T-helper 1 cell (primary cell): ENCODE data around the gene NUBP2.

ENCODE experiments used
- DNase-seq, 5 donors: peaks; one replicate each; pipeline ENCODE4 v3.0.0-alpha.2; 2012 to 2020

NUBP2 gene

DNA sequence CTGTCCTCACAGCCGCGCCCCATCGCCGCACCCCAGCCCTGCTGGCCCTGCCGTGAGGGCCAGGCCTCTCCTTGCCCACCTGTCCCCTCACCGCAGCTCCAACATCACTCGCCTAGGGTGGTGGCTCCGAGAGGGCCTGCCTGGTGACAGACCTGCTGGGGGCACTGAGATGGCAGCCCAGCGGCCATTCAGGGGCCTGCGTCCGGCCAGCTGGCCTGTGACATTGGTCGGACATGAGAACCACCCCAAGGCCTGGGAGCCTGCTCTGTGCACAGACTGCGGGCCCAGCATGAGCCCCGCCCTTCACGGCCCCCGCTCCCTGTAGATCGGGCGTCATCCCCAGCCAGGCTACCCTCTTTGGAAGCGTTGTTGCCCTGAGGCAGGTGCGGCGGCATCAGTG is 23.2 kb upstream of the NUBP2 start:
- DNase-seq, result no peak

DNA sequence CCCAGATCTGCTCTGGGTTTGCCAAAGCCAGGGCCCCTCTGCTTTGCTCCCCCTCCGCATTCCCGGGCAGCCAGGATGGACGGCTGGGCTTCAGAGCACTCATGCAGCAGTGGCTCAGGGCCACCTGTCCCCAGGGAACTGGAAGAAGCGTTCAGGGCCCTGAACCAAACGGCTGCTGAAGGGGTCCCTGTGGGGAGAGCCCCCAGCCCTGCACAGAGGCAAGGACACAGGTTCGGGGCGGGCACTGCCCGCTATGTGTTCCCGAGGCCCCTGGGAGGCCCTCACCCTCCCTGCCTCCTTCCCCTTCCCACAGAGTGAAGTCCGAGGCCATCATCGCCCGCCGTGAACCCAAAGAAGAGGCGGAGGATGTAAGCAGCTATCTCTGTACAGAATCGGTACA is 21.8 kb upstream of the NUBP2 start:
- no peak for DNase-seq

DNA sequence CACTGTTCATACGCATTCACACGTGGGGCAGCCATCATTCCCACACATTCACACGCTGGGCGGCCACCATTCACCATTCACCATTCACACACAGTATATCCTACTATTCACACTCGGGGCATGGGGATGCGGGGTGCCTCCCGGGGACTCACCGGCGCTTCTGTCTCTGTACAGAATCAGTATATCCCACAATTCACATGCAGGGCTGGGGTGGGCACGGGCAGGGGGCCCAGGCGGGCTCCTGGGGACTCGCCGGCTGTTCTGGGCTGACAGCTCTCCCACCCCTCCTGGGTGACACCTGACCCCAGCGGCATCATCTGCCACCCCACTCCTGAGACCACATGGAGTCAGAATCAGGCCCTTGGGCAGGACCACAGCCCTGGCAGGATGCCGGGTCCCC is 21.0 kb upstream of the NUBP2 start:
- no peak for DNase-seq

DNA sequence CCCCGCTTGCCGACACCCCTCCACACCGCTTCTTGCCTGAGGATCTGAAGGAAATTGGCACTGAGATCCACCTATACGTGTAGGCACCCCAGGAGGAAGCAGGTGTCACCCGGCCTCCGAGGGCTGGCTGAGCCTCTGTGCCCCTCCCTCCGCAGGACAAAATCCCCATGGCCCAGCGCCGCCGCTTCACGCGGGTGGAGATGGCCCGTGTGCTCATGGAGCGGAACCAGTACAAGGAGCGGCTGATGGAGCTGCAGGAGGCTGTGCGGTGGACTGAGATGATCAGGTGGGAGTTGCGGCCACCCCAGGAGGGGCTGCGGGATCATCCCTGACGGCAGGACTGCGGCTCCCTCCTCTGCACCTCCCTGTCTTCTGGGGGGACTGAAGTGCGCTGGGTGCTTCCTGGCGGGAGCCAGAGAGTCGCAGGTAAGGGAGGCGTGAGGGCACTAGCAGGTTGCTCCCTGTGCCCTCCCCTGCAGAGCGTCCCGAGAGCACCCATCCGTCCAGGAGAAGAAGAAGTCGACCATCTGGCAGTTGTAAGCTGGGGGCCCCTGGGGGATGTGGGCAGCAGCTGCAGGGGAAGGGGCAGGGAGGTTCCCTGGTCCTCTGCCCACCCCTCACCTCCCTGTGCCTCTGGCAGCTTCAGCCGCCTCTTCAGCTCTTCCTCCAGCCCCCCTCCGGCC is 20.4 kb upstream of the NUBP2 start:
- no peak for DNase-seq

DNA sequence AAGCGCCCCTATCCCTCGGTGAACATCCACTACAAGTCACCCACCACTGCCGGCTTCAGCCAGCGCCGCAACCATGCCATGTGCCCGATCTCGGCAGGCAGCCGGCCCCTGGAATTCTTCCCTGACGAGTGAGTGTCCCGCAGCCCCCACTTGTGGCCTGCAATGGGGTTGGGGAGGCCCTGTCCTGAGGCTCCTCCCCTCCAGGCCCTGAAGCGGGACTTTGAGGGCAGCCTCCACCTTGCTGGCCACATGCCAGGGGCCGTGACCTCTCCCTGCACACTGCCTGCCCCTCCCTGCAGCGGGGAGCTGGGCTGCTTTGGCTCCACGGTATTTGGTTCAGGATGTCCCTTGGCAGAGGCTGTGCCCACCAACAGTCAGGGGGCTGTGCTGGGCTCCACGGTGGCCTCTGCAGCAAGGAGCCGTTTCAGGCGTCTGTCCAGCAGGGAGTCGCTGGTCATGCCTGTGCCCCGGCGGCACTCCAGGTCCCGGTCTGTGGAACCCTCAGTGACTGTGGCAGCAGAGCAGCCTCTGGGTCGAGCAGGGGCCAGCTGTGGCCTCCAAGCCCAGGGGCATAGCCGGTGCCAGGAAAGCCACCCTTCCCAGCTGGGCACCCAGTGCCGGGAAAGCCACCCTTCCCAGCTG is 19.8 kb upstream of the NUBP2 start:
- no peak for DNase-seq

DNA sequence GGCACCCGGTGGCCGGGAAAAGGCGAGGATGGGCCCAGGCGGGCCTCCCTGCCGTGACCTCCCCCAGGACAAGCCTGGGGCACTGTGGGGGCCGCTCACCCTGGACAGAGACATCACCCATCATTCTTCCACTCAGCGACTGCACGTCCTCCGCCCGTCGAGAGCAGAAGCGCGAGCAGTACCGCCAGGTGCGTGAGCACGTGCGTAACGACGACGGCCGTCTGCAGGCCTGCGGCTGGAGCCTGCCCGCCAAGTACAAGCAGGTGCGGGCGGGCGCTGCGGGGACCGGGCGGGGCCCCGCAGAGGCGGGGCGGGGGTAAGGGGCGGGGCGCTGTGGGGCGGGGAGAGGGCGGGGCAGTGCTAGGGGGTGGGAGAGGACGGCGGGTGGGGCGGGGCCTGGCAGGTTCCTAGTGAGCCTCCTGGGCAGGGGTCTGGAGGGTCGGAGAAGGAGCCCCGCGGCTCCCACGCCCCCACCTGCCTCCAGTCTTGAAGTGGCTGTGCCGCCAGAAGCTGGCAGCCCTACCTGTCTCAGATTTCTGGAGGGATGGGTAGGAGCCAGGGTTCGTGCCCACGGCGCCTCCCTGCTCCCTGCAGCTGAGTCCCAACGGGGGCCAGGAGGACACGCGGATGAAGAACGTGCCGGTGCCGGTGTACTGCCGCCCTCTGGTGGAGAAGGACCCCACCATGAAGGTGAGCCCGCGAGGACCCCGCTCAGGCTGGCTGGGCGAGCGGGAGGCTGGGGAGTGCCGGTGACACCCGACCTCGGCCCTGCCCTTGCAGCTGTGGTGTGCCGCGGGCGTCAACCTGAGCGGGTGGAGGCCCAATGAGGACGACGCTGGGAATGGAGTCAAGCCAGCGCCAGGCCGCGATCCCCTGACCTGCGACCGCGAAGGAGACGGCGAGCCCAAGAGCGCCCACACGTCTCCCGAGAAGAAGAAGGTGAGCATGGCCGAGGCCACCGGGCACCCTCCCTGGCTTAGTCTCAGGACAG is 18.9 kb upstream of the NUBP2 start:
- no peak for DNase-seq

DNA sequence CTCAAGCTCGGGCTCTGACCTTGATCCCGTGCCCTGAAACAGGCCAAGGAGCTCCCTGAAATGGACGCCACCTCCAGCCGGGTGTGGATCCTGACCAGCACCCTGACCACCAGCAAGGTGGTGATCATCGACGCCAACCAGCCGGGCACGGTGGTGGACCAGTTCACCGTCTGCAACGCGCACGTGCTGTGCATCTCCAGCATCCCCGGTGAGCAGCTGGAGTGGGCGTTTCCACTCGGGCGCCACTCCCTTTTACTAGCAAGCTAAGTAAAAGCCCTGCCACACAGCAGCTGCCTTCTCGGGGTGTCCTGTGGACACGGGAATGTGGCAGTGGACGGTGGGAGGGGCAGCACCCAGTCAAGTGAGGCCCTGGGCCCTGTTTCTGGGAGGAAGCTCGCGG is 17.8 kb upstream of the NUBP2 start:
- DNase-seq, result no peak

DNA sequence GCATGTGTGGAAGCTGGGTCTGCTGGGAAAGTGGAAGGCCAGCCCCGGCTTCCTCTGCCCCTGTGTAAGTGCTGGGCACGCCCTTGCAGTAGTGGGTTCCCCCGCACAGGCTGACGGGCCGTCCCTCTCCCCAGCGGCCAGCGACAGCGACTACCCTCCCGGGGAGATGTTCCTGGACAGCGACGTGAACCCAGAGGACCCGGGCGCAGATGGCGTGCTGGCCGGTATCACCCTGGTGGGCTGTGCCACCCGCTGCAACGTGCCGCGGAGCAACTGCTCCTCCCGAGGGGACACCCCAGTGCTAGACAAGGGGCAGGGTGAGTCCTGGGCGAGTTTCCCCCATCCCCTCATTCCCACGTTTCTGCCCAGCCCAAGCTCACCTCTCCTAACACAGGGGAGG is 16.9 kb upstream of the NUBP2 start:
- no peak for DNase-seq

DNA sequence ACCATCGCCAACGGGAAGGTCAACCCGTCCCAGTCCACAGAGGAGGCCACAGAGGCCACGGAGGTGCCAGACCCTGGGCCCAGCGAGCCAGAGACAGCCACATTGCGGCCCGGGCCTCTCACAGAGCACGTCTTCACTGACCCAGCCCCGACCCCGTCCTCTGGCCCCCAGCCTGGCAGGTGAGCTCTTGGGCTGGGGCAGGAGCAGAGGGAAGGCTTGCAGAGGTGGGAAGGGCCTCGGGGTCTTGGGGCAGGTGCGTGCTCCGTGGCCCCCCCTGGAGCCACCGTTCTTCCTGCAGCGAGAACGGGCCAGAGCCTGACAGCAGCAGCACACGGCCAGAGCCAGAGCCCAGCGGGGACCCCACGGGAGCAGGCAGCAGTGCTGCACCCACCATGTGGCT is 16.5 kb upstream of the NUBP2 start:
- no peak for DNase-seq

DNA sequence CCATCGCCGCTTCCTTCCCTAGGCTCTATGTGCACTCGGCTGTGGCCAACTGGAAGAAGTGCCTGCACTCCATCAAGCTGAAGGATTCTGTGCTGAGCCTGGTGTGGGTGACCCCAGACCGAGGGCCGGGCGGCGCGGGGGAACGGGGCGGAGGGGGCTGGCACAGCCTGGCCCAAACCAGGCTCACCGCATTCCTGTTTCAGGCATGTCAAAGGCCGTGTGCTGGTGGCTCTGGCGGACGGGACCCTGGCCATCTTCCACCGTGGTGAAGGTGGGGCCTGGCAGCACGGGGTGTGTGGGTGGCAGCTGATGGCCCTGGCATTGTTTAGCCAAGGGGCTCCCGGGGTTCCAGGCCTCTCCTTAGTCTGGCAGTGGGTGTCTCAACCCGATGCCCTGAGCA is 16.1 kb upstream of the NUBP2 start:
- no peak for DNase-seq

DNA sequence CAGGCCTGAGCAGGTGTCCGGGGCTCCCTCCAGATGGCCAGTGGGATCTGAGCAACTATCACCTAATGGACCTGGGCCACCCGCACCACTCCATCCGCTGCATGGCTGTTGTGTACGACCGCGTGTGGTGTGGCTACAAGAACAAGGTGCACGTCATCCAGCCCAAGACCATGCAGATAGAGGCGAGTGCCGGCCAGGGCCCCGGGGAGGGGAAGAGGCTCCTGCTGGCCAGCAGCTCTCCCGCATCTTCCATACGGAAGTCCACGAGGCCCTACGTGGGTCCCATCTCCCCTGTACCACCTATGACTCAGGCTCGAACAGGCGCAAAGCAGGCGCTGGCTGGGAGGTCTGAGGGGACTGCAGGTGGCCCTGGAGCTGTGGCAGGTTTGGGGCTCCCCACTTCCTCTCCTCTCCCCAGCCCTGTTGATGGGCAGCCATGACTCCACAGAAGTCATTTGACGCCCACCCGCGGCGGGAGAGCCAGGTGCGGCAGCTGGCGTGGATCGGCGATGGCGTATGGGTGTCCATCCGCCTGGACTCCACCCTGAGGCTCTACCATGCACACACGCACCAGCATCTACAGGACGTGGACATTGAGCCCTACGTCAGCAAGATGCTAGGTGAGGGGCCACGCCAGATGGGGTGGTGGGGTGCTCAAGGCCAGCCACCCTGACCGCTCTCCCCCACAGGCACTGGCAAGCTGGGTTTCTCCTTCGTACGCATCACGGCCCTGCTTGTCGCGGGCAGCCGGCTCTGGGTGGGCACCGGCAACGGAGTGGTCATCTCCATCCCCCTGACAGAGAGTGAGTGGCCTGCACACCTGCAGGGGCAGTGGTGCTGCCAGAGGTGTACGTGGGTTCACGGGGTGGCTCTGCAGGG is 15.4 kb upstream of the NUBP2 start:
- no peak for DNase-seq

DNA sequence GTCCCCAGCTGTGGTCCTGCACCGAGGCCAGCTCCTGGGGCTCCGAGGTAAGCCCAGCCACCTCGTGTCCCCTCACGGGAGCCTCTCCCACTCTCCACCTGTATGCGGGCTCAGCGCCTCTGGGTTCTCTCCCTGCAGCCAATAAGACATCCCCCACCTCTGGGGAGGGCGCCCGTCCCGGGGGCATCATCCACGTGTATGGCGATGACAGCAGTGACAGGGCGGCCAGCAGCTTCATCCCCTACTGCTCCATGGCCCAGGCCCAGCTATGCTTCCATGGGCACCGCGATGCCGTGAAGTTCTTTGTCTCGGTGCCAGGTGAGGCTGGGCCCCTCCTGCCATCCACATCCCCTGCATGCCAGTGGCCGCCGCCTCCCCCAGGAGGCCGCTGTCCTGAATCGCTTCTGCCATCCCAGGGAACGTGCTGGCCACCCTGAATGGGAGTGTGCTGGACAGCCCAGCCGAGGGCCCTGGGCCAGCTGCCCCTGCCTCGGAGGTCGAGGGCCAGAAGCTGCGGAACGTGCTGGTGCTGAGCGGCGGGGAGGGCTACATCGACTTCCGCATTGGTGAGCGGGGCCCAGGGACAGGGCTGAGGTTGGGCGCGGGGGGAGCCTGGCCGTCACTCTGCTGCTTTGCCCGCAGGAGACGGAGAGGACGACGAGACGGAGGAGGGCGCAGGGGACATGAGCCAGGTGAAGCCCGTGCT is 14.5 kb upstream of the NUBP2 start:
- no peak for DNase-seq

DNA sequence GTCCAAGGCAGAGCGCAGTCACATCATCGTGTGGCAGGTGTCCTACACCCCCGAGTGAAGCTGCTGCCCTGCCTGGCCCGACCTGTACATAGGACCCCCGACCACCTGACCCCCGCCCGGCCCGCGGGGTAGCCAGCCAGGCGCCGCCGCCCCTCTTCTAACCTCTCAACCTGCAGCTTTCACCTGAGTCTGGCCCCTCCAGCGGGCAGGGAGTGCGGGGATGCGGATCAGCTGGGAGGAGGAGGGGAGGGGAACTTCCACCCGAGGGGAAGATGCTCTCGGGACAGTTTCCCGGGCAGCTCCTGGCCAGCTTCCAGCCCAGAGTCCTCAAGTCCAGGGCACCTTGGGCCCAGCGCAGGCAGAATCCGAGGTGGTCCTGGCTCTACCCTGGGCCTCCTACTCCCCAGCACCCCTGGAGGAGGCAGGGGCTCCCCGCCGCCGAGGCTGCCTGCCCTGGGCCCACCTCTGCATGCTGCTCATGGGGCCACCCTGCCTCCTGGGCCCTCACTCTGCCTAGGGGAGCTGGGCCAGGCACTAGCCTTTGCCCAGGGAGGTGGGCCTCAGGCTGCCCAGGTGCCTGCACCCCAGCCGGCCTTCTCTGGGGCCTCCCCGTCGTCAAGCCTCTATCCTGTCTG is 13.9 kb upstream of the NUBP2 start:
- DNase-seq, result no peak

DNA sequence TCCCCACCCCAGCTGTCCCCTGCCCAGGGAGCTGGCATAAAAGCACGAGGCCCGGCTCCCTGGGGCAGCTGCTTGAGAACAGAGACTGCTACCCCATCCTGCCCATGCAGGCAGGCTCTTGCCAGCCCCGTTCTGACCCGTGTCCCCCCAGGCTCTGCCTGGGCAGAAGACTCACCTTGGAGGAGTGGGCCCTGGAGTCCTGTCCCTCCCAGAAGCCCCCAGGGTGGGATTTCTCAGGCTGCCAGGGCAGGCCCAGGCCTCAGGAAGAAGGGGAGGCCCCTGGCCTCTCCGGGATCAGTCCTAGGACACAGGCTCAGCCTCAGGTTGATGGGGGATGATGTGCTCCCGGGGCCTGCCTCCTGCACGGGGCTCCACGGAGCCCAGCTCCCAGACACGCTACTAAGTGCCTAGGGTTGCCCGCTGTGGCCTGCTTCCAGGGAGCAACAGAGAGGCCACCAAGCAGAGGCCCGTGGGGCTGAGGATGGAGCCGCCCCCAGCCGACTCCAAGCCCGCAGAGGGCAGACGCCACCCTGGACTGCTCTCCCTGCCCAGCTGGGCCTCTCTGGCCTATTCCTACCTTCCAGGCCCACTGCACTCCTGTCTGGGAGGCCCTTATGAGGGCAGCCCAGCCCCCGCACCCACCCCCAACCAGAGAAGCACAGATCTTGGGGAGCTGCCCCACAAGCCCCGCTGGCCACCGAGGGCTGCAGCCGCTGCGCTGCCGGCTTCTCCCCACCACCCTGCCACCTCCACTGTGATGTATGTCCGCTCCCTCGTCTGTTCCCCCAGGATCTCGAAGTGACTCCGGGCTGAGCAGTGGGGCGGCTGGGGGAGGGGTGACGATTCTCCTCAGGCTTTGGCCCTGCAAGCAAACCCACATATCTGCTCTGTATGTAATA is 13.1 kb upstream of the NUBP2 start:
- no peak for DNase-seq

DNA sequence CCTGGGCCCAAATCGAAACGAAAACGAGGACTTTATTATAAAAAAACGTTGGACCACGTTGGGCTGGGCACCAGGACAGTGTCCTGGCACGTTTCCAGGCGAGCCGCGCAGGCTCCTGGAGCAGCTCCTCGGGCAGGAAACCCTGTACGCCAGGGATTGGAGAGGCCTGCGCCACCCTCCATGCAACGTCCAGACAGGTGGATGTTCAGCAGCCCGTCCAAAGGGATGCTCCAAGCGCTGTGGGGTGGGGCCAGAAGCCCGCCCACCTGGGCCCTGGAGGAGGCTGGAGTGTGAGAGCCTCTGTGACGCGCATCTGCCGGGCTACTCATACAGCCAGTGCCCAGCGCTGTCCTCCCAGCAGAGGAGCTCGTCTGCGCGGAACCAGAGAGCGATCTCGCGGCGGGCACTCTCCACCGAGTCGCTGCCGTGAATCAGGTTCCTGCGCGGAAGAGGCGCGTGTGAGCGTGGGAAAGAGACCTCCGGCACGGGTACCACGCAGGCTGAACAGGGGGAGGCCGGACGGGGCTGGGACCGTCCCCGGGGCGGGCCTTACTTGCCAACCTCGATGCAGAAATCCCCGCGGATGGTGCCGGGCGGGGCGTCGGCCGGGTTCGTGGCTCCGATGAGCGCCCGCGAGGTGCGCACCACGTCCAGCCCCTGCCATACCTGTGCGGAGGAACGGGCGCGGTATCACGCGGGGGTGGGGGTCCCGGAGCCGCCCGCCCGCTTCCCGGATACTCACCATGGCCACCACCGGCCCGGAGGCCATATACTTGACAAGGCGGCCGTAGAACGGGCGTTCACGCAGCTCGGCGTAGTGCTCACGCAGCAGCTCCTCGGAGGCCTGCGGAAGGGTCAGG is 12.2 kb upstream of the NUBP2 start:
- DNase-seq, result peak in 3 of 5 donors; percentile 24 to 53 (median 31)

DNA sequence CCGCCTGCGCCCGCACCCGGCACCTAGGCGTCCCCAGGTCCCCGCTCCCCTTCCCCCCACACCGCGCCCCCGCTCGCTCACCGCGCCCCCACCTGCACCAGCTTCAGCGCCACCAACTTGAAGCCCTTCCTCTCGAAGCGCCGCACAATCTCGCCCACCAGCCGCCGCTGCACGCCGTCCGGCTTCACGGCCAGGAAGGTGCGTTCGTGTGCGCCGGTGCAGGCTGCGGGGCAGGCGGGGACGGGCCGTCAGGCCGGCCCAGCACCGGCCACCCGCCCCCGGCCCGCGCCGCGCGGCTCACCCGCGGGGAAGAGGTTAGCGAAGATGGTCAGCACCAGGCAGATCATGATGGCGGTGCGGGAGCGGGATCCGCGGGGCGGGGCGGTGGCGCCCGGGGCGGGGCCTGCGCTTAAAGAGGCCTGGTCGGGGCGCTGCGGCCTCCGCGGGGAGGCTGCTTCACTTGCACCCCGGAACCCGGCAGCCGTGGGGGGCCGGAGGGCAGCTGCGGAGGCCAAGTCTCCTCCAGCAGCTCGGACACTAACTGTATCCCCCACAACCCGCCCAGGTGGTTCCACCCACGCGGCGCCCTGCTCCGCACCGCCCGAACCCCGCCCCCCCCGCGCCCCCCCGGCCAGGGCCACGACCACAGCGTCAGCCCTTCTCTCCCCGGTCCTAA is 11.4 kb upstream of the NUBP2 start, which contains the start of gene NME3:
Gene NME3, minus strand, starts transcription at position 356 of the 676 bp plus-strand sequence. Its CDS starts 9 bp downstream, at position 347.
- DNase-seq, result peak; percentile 50 to 77 (median 67)

DNA sequence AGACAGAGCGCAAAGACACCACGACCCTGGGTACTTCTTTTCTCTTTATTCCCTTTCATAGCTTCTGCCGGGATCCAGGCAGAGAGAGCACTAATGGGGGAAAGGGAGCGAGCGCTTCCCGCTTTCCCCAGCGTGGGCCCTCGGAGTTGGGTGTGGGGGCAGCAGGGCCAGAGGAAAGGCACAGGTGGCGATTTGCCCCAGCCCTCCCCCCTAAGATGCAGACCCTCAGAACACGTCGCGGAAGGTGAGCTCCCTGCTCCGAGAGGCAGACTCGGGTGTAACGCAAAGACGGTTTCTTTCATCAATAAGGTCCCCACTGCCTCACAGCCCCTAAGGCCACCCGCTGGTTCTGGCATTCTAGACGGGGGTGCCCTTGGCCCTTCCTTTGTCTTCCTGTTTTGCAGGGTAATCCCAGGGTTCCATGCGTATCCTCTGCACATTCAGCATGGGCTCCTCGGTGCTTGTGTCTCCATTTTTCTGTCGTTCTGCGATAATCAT is 10.8 kb upstream of the NUBP2 start:
- DNase-seq, result no peak

DNA sequence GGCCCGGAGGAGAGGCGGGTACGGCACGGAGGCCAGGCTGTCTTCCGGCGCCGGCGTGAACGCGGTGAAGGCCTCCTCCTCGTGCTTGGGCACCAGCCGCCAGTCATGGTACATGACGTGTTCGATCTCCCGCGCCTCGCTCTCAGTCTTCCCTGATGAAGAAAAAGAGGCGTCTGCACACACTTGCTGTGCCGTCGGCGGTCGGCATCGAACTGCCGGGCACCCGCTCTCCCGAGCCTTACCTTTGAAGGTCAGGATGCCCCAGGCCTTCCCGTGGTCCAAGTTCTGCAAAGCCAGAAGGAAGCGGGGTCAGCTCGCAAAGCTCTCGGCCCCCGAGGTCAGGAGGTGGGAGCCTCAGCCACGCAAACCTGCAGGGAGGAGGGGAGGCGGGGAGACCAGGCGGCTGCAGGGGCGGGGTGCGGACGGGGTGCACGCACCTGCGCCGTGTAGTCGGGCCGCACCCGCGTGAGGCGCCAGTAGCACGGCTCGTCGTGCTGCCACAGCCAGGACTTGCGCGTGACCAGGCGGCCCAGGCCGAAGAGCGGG is 10.3 kb upstream of the NUBP2 start, which contains the start of gene EME2:
Gene EME2, plus strand, starts transcription at position 449 of the 546 bp plus-strand sequence. CDS start 418 bp downstream, outside the sequence.
- DNase-seq, result peak in 3 of 5 donors; percentile 41 to 64 (median 49)
